ENCODE data around the gene NKD1. TPM values are rescaled to one million over a fixed set of nuclear protein-coding genes. Genes with fewer than 3 reads are reported as not detected.

Gene NKD1
- total RNA-seq, 1 donor from 2014 or later = 2.1 TPM

- peaks cover 0 to 2% (median under 1%) of the 10 kb centered on the region in 3 donors for H3K4me1 ChIP-seq (ENCODE audit: control insufficient read depth in 3 of 3, insufficient read depth in 3 of 3, low read length in 3 of 3)
- H3K27me3 ChIP-seq (ENCODE audit: control insufficient read depth in 3 of 3, insufficient read depth in 3 of 3, low read length in 3 of 3) = peaks cover 0 to 10% (median 3%) of the 10 kb centered on the region in 3 donors
- no peak overlapping the region for H3K27ac ChIP-seq (ENCODE audit: low read depth, low read length)
- no peak overlapping the region for H3K9ac ChIP-seq (ENCODE audit: low read depth in 1 of 3, low read length in 3 of 3)
- H3K9me3 ChIP-seq (ENCODE audit: control insufficient read depth in 3 of 3, low read length in 3 of 3) = peaks cover 3 to 5% (median 4%) of the 10 kb centered on the region in 3 donors
- no peaks in the 10 kb centered on the region for H3K36me3 ChIP-seq (ENCODE audit: control insufficient read depth in 3 of 3, insufficient read depth in 3 of 3, low read length in 3 of 3)
- no peak overlapping the region for H3K4me3 ChIP-seq (ENCODE audit: low read length in 3 of 3)
Measured at GRCh38 chr16:50674831-50675230, 126.6 kb downstream of the NKD1 start.

GRCh38 chr16:50675686-50676610 lies 127.8 kb downstream of the NKD1 start:
- Histone ChIP-seq H3K27me3 (ENCODE audit: control insufficient read depth in 3 of 3, insufficient read depth in 3 of 3, low read length in 3 of 3) (peaks cover 0 to 10% (median 3%) of the 10 kb centered on the region in 3 donors), H3K9me3 (ENCODE audit: control insufficient read depth in 3 of 3, low read length in 3 of 3) (peaks cover 3 to 5% (median 4%) of the 10 kb centered on the region in 3 donors), H3K36me3 (ENCODE audit: control insufficient read depth in 3 of 3, insufficient read depth in 3 of 3, low read length in 3 of 3) (no peaks in the 10 kb centered on the region)

DNA sequence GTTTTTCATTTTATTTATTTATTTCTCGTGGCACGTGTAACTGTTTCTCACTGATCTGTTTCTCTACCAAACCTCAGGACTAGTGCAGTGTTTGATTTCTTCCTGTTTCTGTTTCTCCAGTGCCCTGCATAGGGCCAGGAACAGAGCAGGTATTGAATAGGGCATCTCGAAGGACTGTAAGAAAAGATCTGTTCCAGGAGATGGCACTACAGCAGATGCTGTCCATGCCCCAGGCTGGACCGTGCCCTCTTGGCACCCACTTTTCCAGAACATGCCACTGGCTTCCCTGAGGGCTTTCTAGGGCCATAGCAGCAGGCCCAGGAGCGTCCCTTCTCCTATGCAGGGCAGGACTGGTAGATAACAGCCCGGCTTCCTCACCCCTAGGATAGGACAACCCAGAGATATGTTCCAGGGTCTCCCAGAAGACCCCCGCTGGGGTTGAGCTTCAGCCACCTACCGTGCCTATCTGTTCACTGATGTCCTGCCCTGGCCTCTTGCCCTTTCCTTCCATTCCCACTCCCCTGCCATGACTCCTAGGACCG lies 128.6 kb downstream of the NKD1 start:
- Histone ChIP-seq H3K36me3 (ENCODE audit: control insufficient read depth in 3 of 3, insufficient read depth in 3 of 3, low read length in 3 of 3) (no peaks in the 10 kb centered on the region), H3K4me1 (ENCODE audit: control insufficient read depth in 3 of 3, insufficient read depth in 3 of 3, low read length in 3 of 3) (peaks cover 0 to 2% (median 0%) of the 10 kb centered on the region in 3 donors), H3K9ac (ENCODE audit: low read depth in 1 of 3, low read length in 3 of 3) (peak overlapping the region in 1 of 3 donors; percentile 16), H3K9me3 (ENCODE audit: control insufficient read depth in 3 of 3, low read length in 3 of 3) (peaks cover 1 to 3% (median 3%) of the 10 kb centered on the region in 3 donors), H3K27ac (ENCODE audit: low read depth, low read length) (no peak overlapping the region), H3K4me3 (ENCODE audit: low read length in 3 of 3) (no peak overlapping the region), H3K27me3 (ENCODE audit: control insufficient read depth in 3 of 3, insufficient read depth in 3 of 3, low read length in 3 of 3) (peaks cover 0 to 10% (median 6%) of the 10 kb centered on the region in 3 donors)

More at GRCh38 chr16:50675686-50676610, 127.8 kb downstream of the NKD1 start:
- Histone ChIP-seq H3K9ac (ENCODE audit: low read depth in 1 of 3, low read length in 3 of 3) (no peak overlapping the region), H3K4me3 (ENCODE audit: low read length in 3 of 3) (no peak overlapping the region), H3K4me1 (ENCODE audit: control insufficient read depth in 3 of 3, insufficient read depth in 3 of 3, low read length in 3 of 3) (peaks cover 0 to 2% (median 0%) of the 10 kb centered on the region in 3 donors), H3K27ac (ENCODE audit: low read depth, low read length) (no peak overlapping the region)

GRCh38 chr16:50677351-50677750 lies 129.2 kb downstream of the NKD1 start:
- H3K9ac ChIP-seq (ENCODE audit: low read depth in 1 of 3, low read length in 3 of 3) = peak overlapping the region in 1 of 3 donors; percentile 16
- H3K4me1 ChIP-seq (ENCODE audit: control insufficient read depth in 3 of 3, insufficient read depth in 3 of 3, low read length in 3 of 3) = peaks cover 0 to 2% (median 0%) of the 10 kb centered on the region in 3 donors
- H3K27ac ChIP-seq (ENCODE audit: low read depth, low read length) = no peak overlapping the region
- H3K36me3 ChIP-seq (ENCODE audit: control insufficient read depth in 3 of 3, insufficient read depth in 3 of 3, low read length in 3 of 3) = no peaks in the 10 kb centered on the region
- peaks cover 0 to 10% (median 6%) of the 10 kb centered on the region in 3 donors for H3K27me3 ChIP-seq (ENCODE audit: control insufficient read depth in 3 of 3, insufficient read depth in 3 of 3, low read length in 3 of 3)
- H3K4me3 ChIP-seq (ENCODE audit: low read length in 3 of 3) = no peak overlapping the region
- H3K9me3 ChIP-seq (ENCODE audit: control insufficient read depth in 3 of 3, low read length in 3 of 3) = no peaks in the 10 kb centered on the region

DNA sequence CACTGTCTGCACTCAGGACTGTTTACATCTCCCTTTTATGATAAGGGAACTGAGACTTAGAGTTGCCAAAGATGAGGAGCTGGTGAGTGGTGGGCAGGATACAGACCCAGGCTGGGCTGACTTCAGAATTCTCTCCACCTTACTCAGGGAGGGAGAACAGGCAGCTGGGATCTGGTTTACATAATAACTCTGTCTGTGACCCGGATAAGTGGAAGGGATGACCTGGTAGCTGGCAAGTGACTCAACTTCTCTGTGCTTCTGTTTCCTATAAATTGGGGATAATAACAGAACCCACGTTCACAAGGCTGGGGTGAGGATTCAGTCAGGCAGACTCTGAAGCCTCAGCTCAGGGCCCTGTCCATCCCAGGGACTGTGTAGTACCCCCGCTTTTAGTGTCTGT lies 130.3 kb downstream of the NKD1 start:
- no peak overlapping the region for H3K9ac ChIP-seq (ENCODE audit: low read depth in 1 of 3, low read length in 3 of 3)
- no peak overlapping the region for H3K4me3 ChIP-seq (ENCODE audit: low read length in 3 of 3)
- H3K4me1 ChIP-seq (ENCODE audit: control insufficient read depth in 3 of 3, insufficient read depth in 3 of 3, low read length in 3 of 3) = peaks cover 0 to 2% (median 2%) of the 10 kb centered on the region in 3 donors
- no peak overlapping the region for H3K27ac ChIP-seq (ENCODE audit: low read depth, low read length)
- peaks cover 0 to 9% (median 4%) of the 10 kb centered on the region in 3 donors for H3K27me3 ChIP-seq (ENCODE audit: control insufficient read depth in 3 of 3, insufficient read depth in 3 of 3, low read length in 3 of 3)
- H3K9me3 ChIP-seq (ENCODE audit: control insufficient read depth in 3 of 3, low read length in 3 of 3) = no peaks in the 10 kb centered on the region
- H3K36me3 ChIP-seq (ENCODE audit: control insufficient read depth in 3 of 3, insufficient read depth in 3 of 3, low read length in 3 of 3) = no peaks in the 10 kb centered on the region

DNA sequence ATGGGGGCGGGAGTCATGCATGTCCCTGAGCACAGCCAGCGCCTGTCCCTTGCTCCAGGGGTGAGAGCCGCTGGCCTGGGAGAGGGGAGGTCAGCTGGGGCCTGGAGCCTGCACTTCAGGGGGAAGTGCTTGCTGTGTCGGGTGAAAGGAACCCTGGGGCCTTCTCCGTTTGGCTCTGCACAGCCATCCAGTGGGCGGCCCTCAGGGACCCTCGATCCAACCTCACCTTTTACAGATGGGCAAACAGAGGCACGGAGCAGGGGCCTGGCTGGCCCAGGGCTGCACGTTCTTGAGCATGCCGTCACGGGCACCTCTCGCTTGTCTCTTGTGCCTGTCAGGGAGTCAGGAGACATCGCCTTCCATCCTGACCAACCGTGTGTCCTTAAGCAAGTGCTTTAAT lies 131.1 kb downstream of the NKD1 start:
- peaks cover 0 to 5% (median 2%) of the 10 kb centered on the region in 3 donors for H3K4me1 ChIP-seq (ENCODE audit: control insufficient read depth in 3 of 3, insufficient read depth in 3 of 3, low read length in 3 of 3)
- no peak overlapping the region for H3K4me3 ChIP-seq (ENCODE audit: low read length in 3 of 3)

DNA sequence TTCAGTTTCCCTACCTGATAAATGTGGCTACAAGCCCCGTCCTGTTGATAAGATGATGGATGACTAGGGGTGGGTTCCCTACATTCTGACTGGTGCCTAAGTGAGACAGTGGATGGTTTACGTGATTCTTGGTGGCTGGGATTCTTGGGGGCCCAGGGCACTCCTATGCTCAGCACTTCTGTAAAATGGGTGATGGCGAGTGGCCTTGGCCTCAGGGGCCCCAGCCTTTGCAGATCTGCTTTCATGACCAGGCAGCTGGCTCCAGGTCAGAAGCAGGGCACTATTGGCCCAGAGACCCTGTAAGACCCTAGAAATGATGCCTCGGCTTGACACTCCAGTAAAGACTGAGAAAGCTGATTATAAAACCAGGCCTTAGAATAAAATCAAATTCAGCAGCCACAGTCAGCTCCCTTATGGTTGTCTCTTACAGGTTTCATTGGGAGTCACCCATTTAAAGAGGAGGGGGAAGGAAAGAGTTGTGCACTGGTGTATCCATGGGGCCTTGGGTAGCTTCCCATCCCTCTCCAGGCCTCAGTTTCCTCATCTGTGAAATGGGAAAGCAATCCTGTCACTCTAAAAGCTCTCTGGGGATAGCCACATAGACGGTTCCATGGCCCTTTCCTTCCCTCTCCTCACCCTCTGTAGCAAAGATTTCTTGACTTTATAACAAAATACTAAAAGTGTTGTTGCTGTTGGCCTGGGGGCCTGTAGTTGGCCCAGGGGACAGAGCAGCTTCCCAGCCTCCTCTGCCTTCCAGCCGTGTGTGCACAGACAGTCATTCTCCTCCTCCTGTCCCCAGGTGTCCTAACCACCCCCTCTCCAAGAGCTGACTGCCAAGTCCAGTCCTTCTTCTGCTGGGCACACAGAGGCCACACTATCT lies 131.7 kb downstream of the NKD1 start:
- H3K4me3 ChIP-seq (ENCODE audit: low read length in 3 of 3) = peak overlapping the region in 1 of 3 donors; percentile 43
- no peaks in the 10 kb centered on the region for H3K9me3 ChIP-seq (ENCODE audit: control insufficient read depth in 3 of 3, low read length in 3 of 3)
- no peak overlapping the region for H3K9ac ChIP-seq (ENCODE audit: low read depth in 1 of 3, low read length in 3 of 3)
- no peaks in the 10 kb centered on the region for H3K36me3 ChIP-seq (ENCODE audit: control insufficient read depth in 3 of 3, insufficient read depth in 3 of 3, low read length in 3 of 3)
- H3K4me1 ChIP-seq (ENCODE audit: control insufficient read depth in 3 of 3, insufficient read depth in 3 of 3, low read length in 3 of 3) = peaks cover 0 to 11% (median 2%) of the 10 kb centered on the region in 3 donors
- no peak overlapping the region for H3K27ac ChIP-seq (ENCODE audit: low read depth, low read length)
- peaks cover 0 to 3% (median under 1%) of the 10 kb centered on the region in 3 donors for H3K27me3 ChIP-seq (ENCODE audit: control insufficient read depth in 3 of 3, insufficient read depth in 3 of 3, low read length in 3 of 3)

More for the DNA sequence above, 131.1 kb downstream of the NKD1 start:
- H3K9me3 ChIP-seq (ENCODE audit: control insufficient read depth in 3 of 3, low read length in 3 of 3) = no peaks in the 10 kb centered on the region
- no peak overlapping the region for H3K27ac ChIP-seq (ENCODE audit: low read depth, low read length)
- peaks cover 0 to 6% (median 3%) of the 10 kb centered on the region in 3 donors for H3K27me3 ChIP-seq (ENCODE audit: control insufficient read depth in 3 of 3, insufficient read depth in 3 of 3, low read length in 3 of 3)
- no peak overlapping the region for H3K9ac ChIP-seq (ENCODE audit: low read depth in 1 of 3, low read length in 3 of 3)
- no peaks in the 10 kb centered on the region for H3K36me3 ChIP-seq (ENCODE audit: control insufficient read depth in 3 of 3, insufficient read depth in 3 of 3, low read length in 3 of 3)

- H3K27ac ChIP-seq (ENCODE audit: low read depth, low read length) = no peak overlapping the region
- H3K4me3 ChIP-seq (ENCODE audit: low read length in 3 of 3) = peak overlapping the region in 1 of 3 donors; percentile 43
- H3K9ac ChIP-seq (ENCODE audit: low read depth in 1 of 3, low read length in 3 of 3) = no peak overlapping the region
Measured at GRCh38 chr16:50680556-50680893, 132.3 kb downstream of the NKD1 start.

DNA sequence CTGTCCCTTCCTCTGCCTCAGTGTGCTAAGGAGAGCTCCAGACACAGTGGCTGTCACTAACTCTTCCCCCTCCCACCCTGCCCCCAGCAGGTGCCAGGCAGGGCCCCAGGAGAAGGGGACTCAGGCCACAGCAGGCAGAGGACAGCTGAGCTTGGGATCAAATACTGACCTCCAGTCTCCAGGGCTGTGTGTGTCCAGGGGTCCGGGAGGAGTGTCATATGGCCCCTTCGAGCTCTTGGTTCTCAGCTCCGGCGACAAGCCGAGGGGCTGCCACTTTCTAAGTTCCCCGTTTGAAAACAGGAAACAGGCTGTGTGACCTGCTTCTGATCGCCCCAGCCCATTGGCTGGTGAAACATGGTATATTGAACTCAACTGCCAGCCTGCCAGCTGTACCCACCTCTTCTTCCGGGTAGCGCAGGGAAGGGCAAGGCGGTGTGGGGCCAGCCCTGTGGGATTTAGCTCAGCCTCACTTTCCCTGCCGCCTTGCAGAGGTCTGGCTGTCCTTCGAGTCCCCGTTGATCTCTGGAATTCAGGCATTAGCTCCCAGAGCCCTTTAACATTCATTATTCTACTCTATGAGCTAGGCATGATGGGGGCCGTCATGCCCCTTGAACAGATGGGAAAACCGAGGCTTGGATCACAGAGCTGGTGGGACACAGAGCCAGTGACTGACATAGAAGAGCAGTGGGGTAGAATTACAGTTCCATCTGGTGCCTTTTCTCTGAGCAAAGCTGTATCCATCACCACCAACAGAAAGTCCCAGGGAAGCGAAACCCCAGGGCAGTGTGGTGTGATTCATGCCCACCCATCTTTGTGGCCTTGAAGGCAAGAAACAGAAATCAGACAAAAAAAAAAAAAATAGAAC lies 133.1 kb downstream of the NKD1 start, which contains the start of gene SNX20:
SNX20 (minus strand) TSS at position 292 of the 865 bp plus-strand sequence. CDS start 3,786 bp downstream, outside the sequence.
- peak within 1 kb of the TSS in 1 of 3 donors; percentile 43 for H3K4me3 ChIP-seq (ENCODE audit: low read length in 3 of 3)
- H3K9me3 ChIP-seq (ENCODE audit: control insufficient read depth in 3 of 3, low read length in 3 of 3) = no peaks in the 10 kb centered on the region
- H3K36me3 ChIP-seq (ENCODE audit: control insufficient read depth in 3 of 3, insufficient read depth in 3 of 3, low read length in 3 of 3) = no peaks in the 10 kb centered on the region
- H3K27me3 ChIP-seq (ENCODE audit: control insufficient read depth in 3 of 3, insufficient read depth in 3 of 3, low read length in 3 of 3) = peaks cover 0 to 3% (median 0%) of the 10 kb centered on the region in 3 donors
- peaks cover 0 to 17% (median 2%) of the 10 kb centered on the region in 3 donors for H3K4me1 ChIP-seq (ENCODE audit: control insufficient read depth in 3 of 3, insufficient read depth in 3 of 3, low read length in 3 of 3)
- no peak within 1 kb of the TSS for H3K27ac ChIP-seq (ENCODE audit: low read depth, low read length)
- H3K9ac ChIP-seq (ENCODE audit: low read depth in 1 of 3, low read length in 3 of 3) = no peak within 1 kb of the TSS

More at GRCh38 chr16:50680556-50680893, 132.3 kb downstream of the NKD1 start:
- Histone ChIP-seq H3K4me1 (ENCODE audit: control insufficient read depth in 3 of 3, insufficient read depth in 3 of 3, low read length in 3 of 3) (peaks cover 0 to 17% (median 2%) of the 10 kb centered on the region in 3 donors), H3K27me3 (ENCODE audit: control insufficient read depth in 3 of 3, insufficient read depth in 3 of 3, low read length in 3 of 3) (peaks cover 0 to 3% (median 0%) of the 10 kb centered on the region in 3 donors), H3K9me3 (ENCODE audit: control insufficient read depth in 3 of 3, low read length in 3 of 3) (no peaks in the 10 kb centered on the region), H3K36me3 (ENCODE audit: control insufficient read depth in 3 of 3, insufficient read depth in 3 of 3, low read length in 3 of 3) (no peaks in the 10 kb centered on the region)

Measured in skeletal muscle tissue (tissue), 4 donors.